H1 (cell line): ENCODE results near the gene CD4. TPM values are rescaled to one million over a fixed set of nuclear protein-coding genes. Genes with fewer than 3 reads are reported as not detected.

Experiments
- CTCF ChIA-PET: fragments of 300-600 bp; sonication (Branson Sonifier 250); formaldehyde crosslinking; loops from one replicate; lab custom pipeline; 2021; ENCODE audit not compliant: partially characterized antibody; lab: Charles Lee
- POLR2A ChIA-PET: fragments of 300-600 bp; sonication (Branson Sonifier 250); formaldehyde crosslinking; loops from one replicate; lab custom pipeline; 2021; ENCODE audit warnings: inconsistent platforms; ENCODE audit not compliant: partially characterized antibody; lab: Charles Lee
- DNase-seq, 2 experiments: peaks; one replicate each; pipeline versions ENCODE4 v3.0.0 to v3.0.0-alpha.2; 2010 to 2022; ENCODE audit warnings: low spot score in 2 of 2, low read depth in 1 of 2, mixed read lengths in 1 of 2
- FAIRE-seq: peaks from 2 replicates; lab custom pipeline; 2011; peaks lifted over from hg19 to GRCh38; lab: Jason Lieb, UNC
- H2AFZ ChIP-seq: 2 replicates; pipeline ENCODE4 v1.8.1; 2012; ENCODE audit warnings: low read length, inconsistent platforms
- H2AK5ac ChIP-seq: 2 replicates; pipeline ENCODE4 v1.6.1; 2013; ENCODE audit warnings: low read depth, low read length
- H2BK120ac ChIP-seq: replicated peaks from 2 replicates; pipeline ENCODE3; 2013; ENCODE audit warnings: low read depth, low read length, inconsistent platforms
- H2BK12ac ChIP-seq: 2 replicates; pipeline ENCODE4 v1.6.1; 2013; ENCODE audit warnings: low read depth, low read length
- H2BK15ac ChIP-seq: 2 replicates; pipeline ENCODE4 v1.6.1; 2013; ENCODE audit warnings: low read length
- H2BK20ac ChIP-seq: 2 replicates; pipeline ENCODE4 v1.6.1; 2013; ENCODE audit warnings: low read length
- H2BK5ac ChIP-seq: 2 replicates; pipeline ENCODE4 v1.6.1; 2013; ENCODE audit warnings: low read depth, low read length
- H3K14ac ChIP-seq: 2 replicates; pipeline ENCODE4 v1.6.1; 2013; ENCODE audit warnings: inconsistent platforms; ENCODE audit not compliant: insufficient read length
- H3K18ac ChIP-seq: 2 replicates; pipeline ENCODE4 v1.6.1; 2013; ENCODE audit warnings: low read length; ENCODE audit errors: extremely low read depth
- H3K23ac ChIP-seq: 2 replicates; pipeline ENCODE4 v1.6.1; 2013; ENCODE audit warnings: inconsistent platforms; ENCODE audit not compliant: insufficient read length
- H3K23me2 ChIP-seq: 2 replicates; pipeline ENCODE4 v1.6.1; 2013; ENCODE audit warnings: low read depth, low read length
- H3K27ac ChIP-seq: 2 replicates; pipeline ENCODE4 v1.6.1; 2011; ENCODE audit warnings: low read depth, low read length, inconsistent platforms
- H3K27me3 ChIP-seq, 4 experiments: replicated peaks in 1 of 4; 1 replicate in 1 of 4; 2 replicates in 3 of 4; pipeline versions ENCODE4 v1.6.1 to v1.8.1; 2011 to 2013; ENCODE audit warnings: low read length in 3 of 4, mild to moderate bottlenecking in 3 of 4, inconsistent platforms in 2 of 4, mixed read lengths in 2 of 4, moderate library complexity in 1 of 4; ENCODE audit not compliant: control insufficient read depth in 3 of 4, insufficient read depth in 3 of 4; ENCODE audit errors: extremely low read depth in 1 of 4
- H3K36me3 ChIP-seq, 4 experiments: 2 replicates each; pipeline versions ENCODE4 v1.6.1 to v1.8.1; 2011 to 2013; ENCODE audit warnings: mild to moderate bottlenecking in 4 of 4, low read length in 3 of 4, moderate library complexity in 2 of 4, control low read depth in 1 of 4, inconsistent platforms in 1 of 4; ENCODE audit not compliant: insufficient read depth in 4 of 4, control insufficient read depth in 2 of 4
- H3K4ac ChIP-seq: replicated peaks from 2 replicates; pipeline ENCODE3; 2013; ENCODE audit warnings: low read length, low read depth, mixed read lengths, inconsistent platforms; ENCODE audit not compliant: insufficient read length
- H3K4me1 ChIP-seq, 4 experiments: replicated peaks in 1 of 4; 1 replicate in 1 of 4; 2 replicates in 3 of 4; pipeline versions ENCODE4 v1.6.1 to v1.8.1; 2011 to 2013; ENCODE audit warnings: low read length in 3 of 4, inconsistent platforms in 2 of 4, mixed read lengths in 1 of 4; ENCODE audit not compliant: insufficient read depth in 4 of 4, control insufficient read depth in 3 of 4
- H3K4me2 ChIP-seq, 2 experiments: 2 replicates each; pipeline versions ENCODE4 v1.6.1 to v1.8.1; 2011 to 2013; ENCODE audit warnings: low read depth in 2 of 2, low read length in 2 of 2, control low read depth in 1 of 2, inconsistent platforms in 1 of 2, mild to moderate bottlenecking in 1 of 2; ENCODE audit not compliant: insufficient read depth in 1 of 2
- H3K4me3 ChIP-seq, 4 experiments: fragments of 200-600, 300-600 bp in 1 of 4; sonication (generic), shearing (Covaris generic), sonication (Bioruptor Twin) in 1 of 4; 2 replicates each; pipeline versions ENCODE4 v1.5.1 to v1.8.1; 2011 to 2016; ENCODE audit warnings: low read length in 4 of 4, low read depth in 3 of 4, control low read depth in 2 of 4, inconsistent platforms in 2 of 4, mild to moderate bottlenecking in 2 of 4, mixed read lengths in 1 of 4, moderate library complexity in 1 of 4; ENCODE audit not compliant: insufficient read depth in 2 of 4; ENCODE audit errors: extremely low read depth in 1 of 4
- H3K56ac ChIP-seq: replicated peaks from 2 replicates; pipeline ENCODE3; 2013; ENCODE audit warnings: low read depth, mild to moderate bottlenecking, mixed read lengths, low read length, inconsistent platforms; ENCODE audit not compliant: insufficient read length
- H3K79me1 ChIP-seq: 2 replicates; pipeline ENCODE4 v1.6.1; 2013; ENCODE audit warnings: low read depth, low read length, control low read depth
- H3K79me2 ChIP-seq, 2 experiments: 2 replicates each; pipeline versions ENCODE4 v1.6.1 to v1.8.1; 2012 to 2013; ENCODE audit warnings: low read length in 2 of 2, mild to moderate bottlenecking in 2 of 2, inconsistent platforms in 1 of 2; ENCODE audit not compliant: insufficient read depth in 2 of 2, control insufficient read depth in 1 of 2
- H3K9ac ChIP-seq, 4 experiments: replicated peaks in 1 of 4; 1 replicate in 1 of 4; 2 replicates in 3 of 4; pipeline versions ENCODE4 v1.6.1 to v1.8.1; 2011 to 2013; ENCODE audit warnings: low read depth in 3 of 4, low read length in 3 of 4, control low read depth in 2 of 4, mild to moderate bottlenecking in 2 of 4, moderate library complexity in 2 of 4, inconsistent platforms in 1 of 4; ENCODE audit errors: extremely low read depth in 1 of 4
- H3K9me3 ChIP-seq, 2 experiments: 2 replicates each; pipeline versions ENCODE4 v1.6.1 to v1.8.1; 2012 to 2013; ENCODE audit warnings: mild to moderate bottlenecking in 2 of 2, moderate library complexity in 2 of 2, control low read depth in 1 of 2, inconsistent platforms in 1 of 2, low read depth in 1 of 2, low read length in 1 of 2, mixed read lengths in 1 of 2; ENCODE audit not compliant: insufficient read depth in 2 of 2
- H4K20me1 ChIP-seq, 2 experiments: replicated peaks in 1 of 2; 2 replicates each; pipeline versions ENCODE3 to v1.8.1; 2011 to 2013; ENCODE audit warnings: inconsistent platforms in 2 of 2, low read length in 2 of 2, mild to moderate bottlenecking in 1 of 2; ENCODE audit not compliant: insufficient read depth in 2 of 2, control insufficient read depth in 1 of 2
- H4K5ac ChIP-seq: 2 replicates; pipeline ENCODE4 v1.6.1; 2013; ENCODE audit warnings: low read length, low read depth, mixed read lengths, inconsistent platforms; ENCODE audit not compliant: insufficient read length
- H4K8ac ChIP-seq: 2 replicates; pipeline ENCODE4 v1.8.0; 2013; ENCODE audit warnings: mild to moderate bottlenecking, moderate library complexity, low read length, inconsistent platforms; ENCODE audit not compliant: insufficient read depth; ENCODE audit errors: extremely low read depth
- H4K91ac ChIP-seq: replicated peaks from 2 replicates; pipeline ENCODE3; 2013; ENCODE audit warnings: low read length, mixed read lengths, inconsistent platforms; ENCODE audit not compliant: insufficient read length
- BACH1 ChIP-seq: IDR thresholded peaks from 2 replicates; pipeline ENCODE4 v1.6.1; 2012; ENCODE audit warnings: low read length, improper control_type of control experiment
- CBX5 ChIP-seq: fragments of 300-800, 300-1000 bp; sonication (generic); IDR thresholded peaks from 2 replicates; pipeline ENCODE4 v1.7.1; 2016; ENCODE audit warnings: antibody characterized with exemption, low read length, low read depth
- CTBP2 ChIP-seq: IDR thresholded peaks from 2 replicates; pipeline ENCODE4 v1.7.0; 2011; ENCODE audit warnings: borderline replicate concordance, mild to moderate bottlenecking, moderate library complexity, mixed read lengths, low read length; ENCODE audit not compliant: insufficient read depth, insufficient read length
- GTF2F1 ChIP-seq: IDR thresholded peaks from 2 replicates; pipeline ENCODE4 v1.6.1; 2012; ENCODE audit warnings: low read depth, low read length, improper control_type of control experiment, borderline replicate concordance
- JUND ChIP-seq: IDR thresholded peaks from 2 replicates; pipeline ENCODE4 v1.6.1; 2011; ENCODE audit warnings: mild to moderate bottlenecking, improper control_type of control experiment, low read length
- MAFK ChIP-seq: IDR thresholded peaks from 2 replicates; pipeline ENCODE4 v1.6.1; 2012; ENCODE audit warnings: low read depth, mild to moderate bottlenecking, improper control_type of control experiment, low read length
- NANOG ChIP-seq: IDR thresholded peaks from 2 replicates; pipeline ENCODE4 v1.6.1; 2011; ENCODE audit warnings: low read length, low read depth, mild to moderate bottlenecking, inconsistent platforms; ENCODE audit not compliant: insufficient read depth, poor library complexity, severe bottlenecking
- NRF1 ChIP-seq: IDR thresholded peaks from 2 replicates; pipeline ENCODE4 v1.6.1; 2011; ENCODE audit warnings: mild to moderate bottlenecking, low read depth, low read length, improper control_type of control experiment
- RBBP5 ChIP-seq: IDR thresholded peaks from 2 replicates; pipeline ENCODE4 v1.7.1; 2012; ENCODE audit warnings: low read depth, mild to moderate bottlenecking, inconsistent platforms, low read length, moderate library complexity, borderline replicate concordance
- TAF7 ChIP-seq: optimal IDR thresholded peaks from 2 replicates; pipeline ENCODE3; 2011; ENCODE audit warnings: low read depth, mild to moderate bottlenecking, inconsistent platforms, low read length, moderate library complexity, borderline replicate concordance
- YY1 ChIP-seq: IDR thresholded peaks from 2 replicates; pipeline ENCODE4 v1.6.1; 2011; ENCODE audit warnings: low read depth, mild to moderate bottlenecking, low read length
- WGBS, 2 experiments: shearing (Covaris generic) in 1 of 2; methylation state at CpG; one replicate each; pipeline versions ENCODE4 v1.1.6 to v1.1.7; 2013 to 2015; ENCODE audit warnings: low lambda C conversion rate in 2 of 2, mixed read lengths in 2 of 2, inconsistent platforms in 1 of 2, low coverage in 1 of 2, missing lambda C conversion rate in 1 of 2; ENCODE audit not compliant: insufficient replicate concordance in 2 of 2, insufficient coverage in 1 of 2, insufficient read length in 1 of 2; ENCODE audit errors: extremely low coverage in 1 of 2, missing lambda C conversion rate in 1 of 2; 5-methylcytosine and 5-hydroxymethylcytosine counted together
- polyA plus RNA-seq, 7 experiments: library from polyadenylated mRNA; depleted of rRNA in 3 of 7; stranded (reverse) in 5 of 7; unstranded in 2 of 7; fragments of >200 nt in 5 of 7; fragments of 200-250 nt in 2 of 7; gene quantifications; 1 replicate in 5 of 7; 2 replicates in 1 of 7; 4 replicates in 1 of 7; pipeline versions ENCODE4 v1.2.1 to v1.2.3, GENCODE V29; 2011 to 2013; ENCODE audit warnings: missing spikeins in 2 of 7, mixed read lengths in 2 of 7
- total RNA-seq: library from RNA; stranded (reverse); fragmentation: NEBNext Ultra II Directional; extraction: Animal tissue kit (Norgen Biotek cat#: 25700); gene quantifications from 2 replicates; pipeline ENCODE4 v1.2.1, GENCODE V29; 2021

The CD4 gene
- total and polyA plus RNA-seq, 2 of the 8 experiments (the other 6 are each of a cell fraction or from before 2014, with no cell fraction given): 3.4 to 5.1 TPM

- CTCF ChIA-PET: interaction anchor here (0.6 to 23.7 kb wide), 14 partner anchors 10 to 225 kb away, joined by 3 to 532 read pairs (median 3); partner anchors contain the start of genes CD4, CDCA3, GNB3 and LAG3
- Histone ChIP-seq H3K4me1 (peaks cover 4 to 25% (median 17%) of the 10 kb centered on the region in 4 experiments), H2BK120ac (no peak overlapping the region), H3K27me3 (peaks cover 0 to 9% (median 6%) of the 10 kb centered on the region in 4 experiments; a peak in 5 of 7 replicates), H4K91ac (peak overlapping the region; percentile 90), H3K9me3 (no peaks in the 10 kb centered on the region), H3K9ac (peak overlapping the region; percentile 66 to 84 (median 80)), H4K5ac (peak overlapping the region; percentile 86), H2AK5ac (no peak overlapping the region), H3K18ac (peak overlapping the region; percentile 93), H2BK20ac (no peak overlapping the region), H2AFZ (no peak overlapping the region), H3K56ac (peak overlapping the region; percentile 84), H4K8ac (peak overlapping the region; percentile 65; the same call in 1 of the 2 replicates), H3K79me2 (peaks cover 0 to 9% of the 10 kb centered on the region in 2 experiments; a peak in 1 of 4 replicates), H3K14ac (no peak overlapping the region), H3K4ac (peak overlapping the region; percentile 54), H3K4me3 (peak overlapping the region; percentile 88 to 94 (median 90)), H3K36me3 (peaks cover 12 to 28% (median 25%) of the 10 kb centered on the region in 4 experiments; a peak in 6 of 8 replicates), H2BK15ac (0 out of 2 replicates have a peak overlapping the region, but pooled peaks have one; percentile 72), H2BK12ac (peak overlapping the region; percentile 70; the same call in 1 of the 2 replicates), H3K27ac (peak overlapping the region; percentile 59; the same call in 1 of the 2 replicates), H2BK5ac (peak overlapping the region; percentile 79; the same call in 1 of the 2 replicates), H3K23me2 (peaks cover 17% of the 10 kb centered on the region), H4K20me1 (peaks cover 0 to 6% of the 10 kb centered on the region in 2 experiments), H3K79me1 (peaks cover 4% of the 10 kb centered on the region), H3K23ac (no peak overlapping the region), H3K4me2 (peak overlapping the region; percentile 77 to 99)
- FAIRE-seq (no peak), DNase-seq (peak in 1 of 2 experiments; percentile 81)
- POLR2A ChIA-PET: interaction anchor here (0.5 to 27.1 kb wide), 23 partner anchors 10 to 327 kb away, joined by 3 to 388 read pairs (median 4); partner anchors contain the start of genes CDCA3, ENO2, GNB3 and LAG3
- WGBS, 2 experiments: 2% methylated on average over 60 of the region's 71 CpGs; no CpG with 5 or more reads in 1 of the 2 experiments
- no peak for TF ChIP-seq BACH1
- TF ChIP-seq NANOG: no peak
- TF ChIP-seq TAF7: no peak
- no peak for TF ChIP-seq GTF2F1
- no peak for TF ChIP-seq JUND
- no peak for TF ChIP-seq CBX5
- no peak for TF ChIP-seq CTBP2
- TF ChIP-seq YY1: no peak
- TF ChIP-seq MAFK: no peak
- no peak for TF ChIP-seq NRF1
- TF ChIP-seq RBBP5: peak; percentile 81; the same call in 1 of the 2 replicates
These were observed 39.6 kb downstream of the CD4 start for GRCh38 chr12:6828781-6829535.
